ENCODE data around the gene CD4.

- TF ChIP-seq TAF1 (conservative IDR thresholded peaks at IDR 0.05) (no peak), CTCF (IDR thresholded peaks at IDR 0.05; ENCODE audit: low read depth, low read length, missing input control) (no peak), EGR1 (IDR thresholded peaks at IDR 0.05; ENCODE audit: low read depth in 2 of 2) (no peak)
Measured at GRCh38 chr12:6817662-6818157, 28.4 kb downstream of the CD4 start.

Data from liver (tissue), 3 donors.